Nasal cavity respiratory epithelium epithelial cell of viscerocranial mucosa (primary cell): ENCODE measurements around the gene NUBPL. TPM values are rescaled to one million over a fixed set of nuclear protein-coding genes. Genes with fewer than 3 reads are reported as not detected.

Experiments used
- total RNA-seq: library from RNA; depleted of rRNA; stranded (reverse); fragments of >200 nt; gene quantifications from 2 replicates; pipeline ENCODE4 v1.2.3, GENCODE V29; 2014

The NUBPL gene, protein sequence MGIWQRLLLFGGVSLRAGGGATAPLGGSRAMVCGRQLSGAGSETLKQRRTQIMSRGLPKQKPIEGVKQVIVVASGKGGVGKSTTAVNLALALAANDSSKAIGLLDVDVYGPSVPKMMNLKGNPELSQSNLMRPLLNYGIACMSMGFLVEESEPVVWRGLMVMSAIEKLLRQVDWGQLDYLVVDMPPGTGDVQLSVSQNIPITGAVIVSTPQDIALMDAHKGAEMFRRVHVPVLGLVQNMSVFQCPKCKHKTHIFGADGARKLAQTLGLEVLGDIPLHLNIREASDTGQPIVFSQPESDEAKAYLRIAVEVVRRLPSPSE
- total RNA-seq, result 10.3 and 16.0 TPM in 2 replicates

DNA sequence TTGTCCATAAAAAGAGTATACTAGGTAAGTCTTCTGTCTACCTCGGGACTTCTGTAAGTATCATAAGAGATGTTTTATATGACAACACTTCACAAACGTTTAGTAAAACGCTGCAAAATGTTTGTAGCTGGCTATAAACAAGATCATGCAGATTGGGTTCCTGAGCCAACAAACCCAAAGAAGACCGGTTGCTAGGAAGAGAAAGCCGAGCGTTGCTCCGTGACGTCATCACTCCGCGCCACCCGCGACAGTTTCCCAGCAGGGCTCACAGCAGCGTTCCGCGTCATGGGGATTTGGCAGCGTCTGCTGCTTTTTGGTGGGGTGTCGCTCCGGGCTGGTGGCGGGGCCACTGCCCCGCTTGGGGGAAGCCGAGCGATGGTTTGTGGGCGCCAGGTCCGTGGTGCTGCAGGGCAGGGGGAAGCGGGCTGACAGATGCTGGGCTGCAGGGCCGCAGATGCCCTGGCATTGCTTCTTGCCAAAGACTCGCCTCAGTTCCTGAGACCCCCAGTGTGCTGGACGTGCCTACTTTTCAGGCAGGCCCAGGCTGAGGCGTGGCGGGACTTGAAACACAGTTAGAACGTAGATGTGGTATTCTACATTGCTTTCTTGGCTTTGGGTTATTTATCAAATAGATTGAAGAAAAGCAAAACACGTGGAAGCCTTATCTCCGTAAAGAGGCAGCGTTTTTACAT, at the start of gene NUBPL:
Gene NUBPL, plus strand, starts transcription at position 250 of the 692 bp plus-strand sequence. Its CDS starts 36 bp downstream, at position 286.

Other genes starting within 250 kb of the NUBPL start
- gene HEATR5A, start 140.9 kb upstream of the NUBPL start, total RNA-seq, result 25.6 and 27.0 TPM in 2 replicates
- 45.5 and 54.0 TPM in 2 replicates for gene DTD2, start 103.9 kb upstream of the NUBPL start, total RNA-seq
- not detected in 2 replicates for gene GPR33, start 73.4 kb upstream of the NUBPL start, total RNA-seq